Measurements from ENCODE around the gene RNF11.

GRCh38 chr1:51231896-51232295 is 4.2 kb upstream of the RNF11 start:
- TF ChIP-seq, protein P1, sequence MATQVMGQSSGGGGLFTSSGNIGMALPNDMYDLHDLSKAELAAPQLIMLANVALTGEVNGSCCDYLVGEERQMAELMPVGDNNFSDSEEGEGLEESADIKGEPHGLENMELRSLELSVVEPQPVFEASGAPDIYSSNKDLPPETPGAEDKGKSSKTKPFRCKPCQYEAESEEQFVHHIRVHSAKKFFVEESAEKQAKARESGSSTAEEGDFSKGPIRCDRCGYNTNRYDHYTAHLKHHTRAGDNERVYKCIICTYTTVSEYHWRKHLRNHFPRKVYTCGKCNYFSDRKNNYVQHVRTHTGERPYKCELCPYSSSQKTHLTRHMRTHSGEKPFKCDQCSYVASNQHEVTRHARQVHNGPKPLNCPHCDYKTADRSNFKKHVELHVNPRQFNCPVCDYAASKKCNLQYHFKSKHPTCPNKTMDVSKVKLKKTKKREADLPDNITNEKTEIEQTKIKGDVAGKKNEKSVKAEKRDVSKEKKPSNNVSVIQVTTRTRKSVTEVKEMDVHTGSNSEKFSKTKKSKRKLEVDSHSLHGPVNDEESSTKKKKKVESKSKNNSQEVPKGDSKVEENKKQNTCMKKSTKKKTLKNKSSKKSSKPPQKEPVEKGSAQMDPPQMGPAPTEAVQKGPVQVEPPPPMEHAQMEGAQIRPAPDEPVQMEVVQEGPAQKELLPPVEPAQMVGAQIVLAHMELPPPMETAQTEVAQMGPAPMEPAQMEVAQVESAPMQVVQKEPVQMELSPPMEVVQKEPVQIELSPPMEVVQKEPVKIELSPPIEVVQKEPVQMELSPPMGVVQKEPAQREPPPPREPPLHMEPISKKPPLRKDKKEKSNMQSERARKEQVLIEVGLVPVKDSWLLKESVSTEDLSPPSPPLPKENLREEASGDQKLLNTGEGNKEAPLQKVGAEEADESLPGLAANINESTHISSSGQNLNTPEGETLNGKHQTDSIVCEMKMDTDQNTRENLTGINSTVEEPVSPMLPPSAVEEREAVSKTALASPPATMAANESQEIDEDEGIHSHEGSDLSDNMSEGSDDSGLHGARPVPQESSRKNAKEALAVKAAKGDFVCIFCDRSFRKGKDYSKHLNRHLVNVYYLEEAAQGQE (IDR thresholded peaks at IDR 0.05; ENCODE audit: insufficient read depth in 1 of 2, low read depth in 2 of 2, low read length in 2 of 2), result no peak
- no peak for TF ChIP-seq POLR2AphosphoS5 (IDR thresholded peaks at IDR 0.05; ENCODE audit: low read depth, low read length)
- TF ChIP-seq TAF1 (IDR thresholded peaks at IDR 0.05; ENCODE audit: borderline replicate concordance, insufficient read depth, low read length), result no peak
- no peak for TF ChIP-seq SIN3A (IDR thresholded peaks at IDR 0.05; ENCODE audit: borderline replicate concordance, insufficient read depth, low read length)
- TF ChIP-seq FOXP2 (optimal IDR thresholded peaks at IDR 0.05; ENCODE audit: borderline replicate concordance, extremely low read depth, extremely low read length, insufficient read depth), result no peak

All from PFSK-1 (cell line).